Measurements from ENCODE around the gene BTN2A1.

- TF ChIP-seq YY1 (IDR thresholded peaks at IDR 0.05; ENCODE audit: insufficient read depth, insufficient read length) (no peak), SUZ12 (IDR thresholded peaks at IDR 0.05; ENCODE audit: extremely low read depth, insufficient read depth, insufficient read length) (no peak)
Measured at GRCh38 chr6:26415036-26415614, 42.6 kb upstream of the BTN2A1 start.
